ENCODE measurements around the gene NCL.
"Not testable (repeated sequence)": the region's sequence is repeated elsewhere in the genome, so short reads cannot be mapped to it uniquely, and the experiment has no call there.

NCL gene

GRCh38 chr2:231467613-231468530, 3.6 kb upstream of the NCL start:
- no peak for DNase-seq (ENCODE audit: low spot score)

- no peak for DNase-seq (ENCODE audit: low spot score)
Measured at GRCh38 chr2:231467016-231467545, 2.8 kb upstream of the NCL start.

DNA sequence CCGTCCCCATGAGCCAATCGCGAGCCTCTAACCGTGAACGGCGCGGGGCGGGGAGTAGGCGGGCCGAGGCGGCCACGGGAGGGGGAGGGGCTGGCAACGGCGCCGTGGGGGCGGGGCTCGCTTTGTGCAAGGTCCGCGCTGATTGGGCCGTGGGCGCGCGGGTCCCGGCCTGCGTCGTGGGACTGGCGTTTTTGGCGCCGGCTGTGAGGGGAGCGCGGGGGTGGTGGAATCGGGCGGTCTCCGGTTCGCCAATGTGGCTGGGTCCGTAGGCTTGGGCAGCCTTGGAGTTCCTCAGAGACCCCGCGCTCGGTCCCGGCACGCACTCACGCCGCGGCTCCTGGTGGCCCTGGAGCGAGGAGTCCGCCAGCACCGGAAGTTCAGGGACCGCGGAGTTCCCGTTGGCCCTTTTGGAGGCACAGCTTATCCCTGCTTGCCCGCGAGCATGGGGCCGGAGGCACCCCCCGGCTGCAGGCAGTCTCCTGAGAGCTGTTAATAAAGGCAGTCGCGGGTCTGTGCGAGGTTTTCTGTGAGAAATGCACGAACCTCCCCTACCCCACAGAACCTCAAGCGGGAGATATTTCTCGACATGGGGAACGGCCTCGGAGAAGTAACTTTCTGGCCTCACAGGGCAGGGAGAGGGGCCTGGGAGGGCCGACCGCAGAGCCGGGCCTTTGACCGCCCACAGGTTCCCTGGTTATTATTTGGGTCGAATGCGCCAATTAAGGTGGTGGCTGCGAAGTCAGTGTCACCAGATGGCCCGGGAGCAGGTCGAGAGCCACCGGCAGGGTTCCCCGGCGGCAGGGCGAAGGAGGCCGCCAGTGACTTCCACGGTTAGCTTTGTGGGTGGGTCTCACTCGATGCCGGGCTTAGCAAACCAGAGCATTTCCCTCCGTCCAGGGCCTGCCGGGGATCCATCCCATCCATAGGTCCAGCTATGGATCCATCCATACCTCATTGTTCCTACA, 574 bp upstream of the NCL start:
- DNase-seq (ENCODE audit: low spot score): peak; percentile 99

DNA sequence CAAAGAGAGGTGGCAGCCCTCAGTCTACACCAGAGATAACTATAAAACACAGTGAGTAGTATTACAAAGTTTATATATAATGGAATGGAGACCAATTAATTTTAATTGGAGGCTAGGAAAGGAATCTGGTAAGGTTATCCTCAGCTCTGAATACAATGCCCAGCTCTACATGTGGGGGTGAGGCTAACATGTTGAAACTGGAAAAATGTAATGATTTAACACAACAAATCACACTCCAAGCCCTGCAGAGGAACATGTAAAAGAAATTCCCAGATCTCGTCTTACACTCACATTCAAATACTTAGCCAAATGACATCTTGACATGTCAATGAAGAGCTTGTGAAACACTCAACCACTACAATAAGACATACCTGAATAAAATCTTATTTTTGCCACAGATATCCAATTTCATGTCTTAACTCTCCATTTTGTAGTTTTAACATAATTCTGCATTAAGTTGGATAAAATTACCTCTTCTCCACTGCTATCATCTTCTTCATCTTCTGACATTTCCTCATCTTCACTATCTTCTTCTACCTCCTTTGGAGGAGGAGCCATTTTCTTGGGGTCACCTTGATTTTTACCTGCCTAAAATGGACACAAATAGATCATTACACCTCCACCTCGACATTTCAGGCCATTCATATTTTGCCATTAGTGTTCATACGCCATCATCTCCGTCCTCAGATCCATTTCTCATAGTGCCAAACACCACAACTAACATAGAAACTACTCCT, 1.4 kb downstream of the NCL start:
- DNase-seq (ENCODE audit: low spot score): no peak

DNA sequence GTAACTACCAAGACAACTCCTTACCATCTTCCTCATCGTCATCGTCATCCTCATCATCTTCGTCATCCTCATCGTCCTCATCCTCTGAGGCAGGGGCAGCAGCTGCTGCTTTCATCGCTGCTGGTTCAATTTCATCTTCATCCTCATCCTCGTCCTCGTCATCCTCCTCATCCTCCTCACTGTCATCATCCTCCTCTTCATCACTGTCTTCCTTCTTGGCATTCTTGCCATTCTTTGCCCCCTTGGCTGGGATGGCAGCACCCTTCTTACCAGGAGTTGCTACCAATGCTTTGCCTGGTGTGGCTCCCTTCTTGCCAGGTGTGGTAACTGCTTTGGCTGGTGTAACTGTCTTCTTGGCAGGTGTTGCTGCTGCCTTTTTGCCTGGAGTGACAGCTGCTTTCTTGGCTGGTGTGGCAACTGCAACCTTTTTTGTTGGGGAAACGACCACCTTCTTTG, 2.7 kb downstream of the NCL start:
- DNase-seq (ENCODE audit: low spot score): no peak

DNA sequence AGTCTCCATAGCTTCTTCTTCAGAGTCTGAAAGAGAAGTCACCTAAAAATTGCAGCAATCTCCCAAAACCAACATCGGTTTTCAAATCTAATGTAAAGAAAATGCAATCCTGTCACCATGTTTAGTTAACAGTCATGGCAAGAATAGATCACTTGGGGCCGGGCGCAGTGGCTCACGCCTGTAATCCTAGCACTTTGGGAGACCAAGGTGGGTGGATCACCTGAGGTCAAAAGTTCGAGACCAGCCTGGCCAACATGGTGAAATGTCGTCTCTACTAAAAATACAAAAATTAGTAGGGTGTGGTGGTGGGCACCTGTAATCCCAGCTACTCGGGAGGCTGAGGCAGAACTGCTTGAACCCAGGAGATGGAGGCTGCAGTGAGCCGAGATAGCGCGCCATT, 3.4 kb downstream of the NCL start:
- DNase-seq (ENCODE audit: low spot score): not testable (repeated sequence)

GRCh38 chr2:231460073-231460835, 4.0 kb downstream of the NCL start:
- no peak for DNase-seq (ENCODE audit: low spot score)

- DNase-seq (ENCODE audit: low spot score): no peak
Measured at GRCh38 chr2:231458368-231458767, 5.9 kb downstream of the NCL start.

DNA sequence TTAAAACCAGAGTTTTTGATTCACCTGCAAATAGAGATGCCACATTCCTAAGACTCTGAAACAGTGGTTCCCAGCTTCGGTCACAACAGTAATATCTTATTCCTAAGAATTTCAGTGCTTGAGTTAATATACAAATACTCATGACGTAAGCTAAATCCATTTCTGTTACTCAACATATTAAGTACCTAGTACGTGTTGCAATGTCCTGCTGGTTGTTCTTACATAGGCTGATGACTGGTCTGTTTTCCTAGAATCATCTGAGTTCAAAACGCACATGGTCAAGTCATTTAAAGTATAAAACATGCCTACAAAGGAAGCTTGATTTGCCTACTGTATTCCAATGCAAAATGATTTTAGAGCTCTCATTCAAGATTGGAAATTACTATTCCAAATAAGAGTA, 7.2 kb downstream of the NCL start:
- DNase-seq (ENCODE audit: low spot score): no peak

DNA sequence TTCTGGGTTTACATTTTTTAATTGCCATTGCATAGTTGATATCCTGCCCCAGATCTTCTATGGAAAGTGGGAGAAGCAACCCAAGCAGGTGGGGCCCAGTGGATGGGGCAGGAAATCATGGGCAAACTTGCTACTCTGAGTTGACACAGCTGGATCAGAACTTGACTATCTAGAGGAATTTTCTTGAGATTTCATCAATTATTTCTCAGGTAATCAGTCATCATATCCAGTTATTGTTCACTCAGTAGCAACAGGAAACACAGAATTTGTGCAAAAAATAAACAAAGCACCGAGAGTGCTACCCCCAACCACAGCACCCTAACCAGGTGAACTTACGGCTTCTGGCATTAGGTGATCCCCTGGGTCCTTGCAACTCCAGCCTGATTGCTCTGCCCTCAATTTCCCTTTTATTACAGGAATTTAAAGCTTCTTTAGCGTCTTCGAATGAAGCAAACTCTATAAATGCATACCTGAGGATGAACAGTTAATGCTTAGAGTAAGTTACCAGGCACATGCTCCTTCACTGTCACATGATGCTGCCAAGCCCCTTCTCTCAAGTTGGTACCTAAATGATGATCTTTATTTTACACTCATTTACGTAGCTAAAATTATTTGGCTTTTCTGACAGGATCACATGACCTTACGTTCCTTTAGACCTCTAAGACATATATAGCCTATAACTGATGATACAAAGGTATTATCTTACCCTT, 7.8 kb downstream of the NCL start:
- DNase-seq (ENCODE audit: low spot score): no peak

DNA sequence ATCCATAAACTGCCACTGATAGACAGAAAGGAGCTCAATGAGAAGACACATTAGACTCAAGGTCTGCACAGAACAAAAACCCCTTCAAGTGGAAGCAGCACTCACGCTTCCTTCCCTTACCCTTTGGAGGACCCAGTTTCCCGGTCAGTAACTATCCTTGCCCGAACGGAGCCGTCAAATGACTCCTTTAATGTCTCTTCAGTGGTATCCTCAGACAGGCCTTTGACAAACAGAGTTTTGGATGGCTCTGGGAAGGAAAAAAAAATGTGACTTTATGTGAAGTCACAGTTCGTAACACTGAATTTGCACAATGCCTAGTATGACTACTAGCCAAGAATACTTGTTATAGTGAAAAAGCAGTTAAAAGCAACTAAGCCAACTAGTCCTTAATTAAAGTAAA, 8.4 kb downstream of the NCL start:
- no peak for DNase-seq (ENCODE audit: low spot score)

DNA sequence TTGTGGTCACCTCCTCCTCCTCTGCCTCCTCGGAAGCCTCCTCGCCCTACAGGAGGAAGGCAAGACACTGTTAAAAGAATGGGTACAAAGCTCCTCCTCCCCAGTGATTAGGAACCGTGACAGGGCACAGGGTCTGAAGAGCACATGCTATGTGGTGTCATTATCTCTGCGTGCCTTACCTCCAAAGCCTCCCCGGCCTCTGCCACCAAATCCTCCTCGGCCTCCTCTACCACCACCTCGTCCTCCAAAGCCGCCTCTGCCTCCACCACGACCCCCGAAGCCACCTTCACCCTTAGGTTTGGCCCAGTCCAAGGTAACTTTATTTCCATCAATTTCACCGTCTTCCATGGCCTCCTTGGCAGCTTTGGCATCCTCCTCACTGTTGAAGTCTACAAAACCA, 9.1 kb downstream of the NCL start:
- DNase-seq (ENCODE audit: low spot score): no peak

- no peak for DNase-seq (ENCODE audit: low spot score)
Measured at GRCh38 chr2:231454361-231454791, 9.9 kb downstream of the NCL start.

- DNase-seq (ENCODE audit: low spot score): no peak
Measured at GRCh38 chr2:231452799-231453508, 11.3 kb downstream of the NCL start.

DNA sequence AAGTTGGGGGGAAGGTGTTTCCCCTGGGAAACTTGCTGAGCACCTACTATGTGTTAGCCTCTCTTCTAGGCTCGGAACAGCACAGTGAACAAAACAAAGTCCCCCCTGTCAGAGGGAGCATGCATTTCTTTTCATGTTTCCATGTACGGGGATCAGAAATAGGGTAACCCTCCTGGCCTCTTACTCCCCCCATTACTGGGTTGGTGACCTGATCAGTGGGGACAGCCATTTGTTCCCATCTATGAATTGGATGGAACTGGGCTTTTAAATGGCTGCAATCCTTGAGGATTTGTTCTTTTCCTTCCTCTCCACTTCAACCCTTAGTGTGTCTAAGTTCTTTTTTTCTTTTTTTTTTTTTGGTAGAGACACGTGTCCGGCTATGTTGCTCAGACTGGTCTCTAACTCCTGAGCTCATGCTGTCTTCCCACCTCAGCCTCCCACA, 13.7 kb downstream of the NCL start:
- no peak for DNase-seq (ENCODE audit: low spot score)

DNA sequence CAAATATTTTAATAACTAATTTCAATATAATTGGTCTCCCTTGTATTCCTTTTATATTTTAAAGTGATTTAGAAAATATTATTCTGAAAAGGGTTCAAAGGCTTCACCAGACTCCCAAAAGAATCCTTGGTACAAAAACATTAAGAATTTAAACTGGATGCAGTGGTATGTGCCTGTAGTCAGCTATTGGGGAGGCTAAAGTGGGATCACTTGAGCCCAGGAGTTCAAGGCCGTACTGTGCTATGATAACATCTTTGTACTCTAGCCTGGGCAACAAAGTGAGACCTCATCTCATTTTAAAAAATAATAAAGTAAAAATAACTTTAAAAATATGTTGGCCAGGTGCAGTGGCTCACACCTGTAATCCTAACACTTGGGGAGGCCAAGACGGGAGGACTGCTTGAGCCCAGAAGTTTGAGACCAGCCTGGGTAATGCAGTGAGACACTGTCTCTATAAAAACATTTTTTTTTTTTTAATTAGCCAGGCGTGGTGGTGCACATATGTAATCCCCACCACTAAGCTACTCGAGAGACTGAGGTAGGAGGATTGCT, 14.7 kb downstream of the NCL start:
- DNase-seq (ENCODE audit: low spot score): no peak

DNA sequence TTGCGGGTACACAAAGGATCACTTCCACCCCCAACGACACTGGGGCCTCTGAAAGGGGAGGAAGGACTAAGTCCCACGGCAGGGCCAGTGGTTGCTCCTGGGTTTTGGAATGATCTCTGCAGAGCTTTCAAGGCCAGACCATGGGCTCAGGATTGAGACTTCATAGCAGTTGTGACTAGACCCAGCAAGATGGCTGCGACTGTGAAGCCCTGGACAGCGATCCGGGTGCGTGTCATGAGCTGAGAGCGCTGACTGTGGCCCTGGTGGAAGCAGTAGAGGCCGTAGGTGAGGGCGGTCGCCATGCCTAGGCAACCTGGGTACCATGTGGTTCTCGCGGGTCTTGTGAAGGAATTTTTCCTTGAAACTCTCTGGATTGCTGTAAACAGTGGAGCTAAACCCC, 27.3 kb downstream of the NCL start:
- no peak for DNase-seq (ENCODE audit: low spot score)

DNA sequence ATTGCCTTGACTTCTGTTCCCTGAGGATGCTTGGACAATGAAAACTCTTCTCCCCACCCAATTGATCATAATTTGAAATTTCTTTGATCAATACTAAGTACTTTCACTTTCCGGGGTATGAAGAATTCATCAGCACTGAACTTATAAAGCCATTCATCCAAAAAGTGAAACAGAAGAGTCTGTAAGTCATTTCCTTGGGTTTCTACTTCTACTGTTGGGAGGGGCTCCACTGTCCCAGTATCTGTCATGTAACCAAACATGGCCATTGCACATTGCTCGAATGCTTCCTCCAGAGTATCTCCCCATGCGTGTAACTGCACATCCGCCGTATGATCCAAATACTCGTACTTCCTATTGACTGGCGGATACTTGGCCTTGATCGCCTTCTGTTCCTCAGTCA, 30.3 kb downstream of the NCL start:
- no peak for DNase-seq (ENCODE audit: low spot score)

DNA sequence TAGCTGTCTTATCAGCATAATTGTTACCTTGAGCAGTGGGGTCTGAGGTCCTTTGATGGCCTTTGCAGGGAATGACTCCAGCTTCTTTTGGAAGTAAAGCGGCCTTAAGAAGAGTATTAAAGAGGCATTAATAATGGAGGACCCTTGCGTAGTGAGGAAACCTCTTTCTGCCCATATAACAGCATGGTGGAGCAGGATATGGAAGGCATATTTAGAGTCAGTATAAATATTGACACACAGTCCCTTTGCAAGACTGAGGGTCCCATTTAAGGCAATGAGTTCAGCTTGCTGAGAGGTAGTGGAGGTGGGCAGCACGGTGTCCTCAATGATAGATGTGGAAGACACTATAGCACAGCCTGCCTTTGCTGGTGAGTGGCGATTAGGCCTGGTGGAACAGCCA, 32.7 kb downstream of the NCL start:
- DNase-seq (ENCODE audit: low spot score): no peak
